Tongue (tissue), 2 donors: ENCODE data around the gene INSM1. TPM values are rescaled to one million over a fixed set of nuclear protein-coding genes. Genes with fewer than 3 reads are reported as not detected.

ENCODE experiments used
- DNase-seq: peaks from one replicate; pipeline ENCODE4 v3.0.0-alpha.2; 2015
- total RNA-seq: library from RNA; depleted of rRNA; stranded (reverse); fragments of >200 nt; gene quantifications from one replicate; pipeline ENCODE4 v1.2.3, GENCODE V29; 2014

The INSM1 gene
- total RNA-seq, 1 donor from 2014 or later = not detected

- no peak for DNase-seq
Observed at GRCh38 chr20:20362774-20363433, 5.0 kb upstream of the INSM1 start.

GRCh38 chr20:20363434-20363798 is 4.5 kb upstream of the INSM1 start:
- DNase-seq = no peak

- DNase-seq = no peak
Observed at GRCh38 chr20:20363799-20364592, 3.9 kb upstream of the INSM1 start.

GRCh38 chr20:20364593-20365479 is 3.1 kb upstream of the INSM1 start:
- no peak for DNase-seq

GRCh38 chr20:20365480-20366161 is 2.3 kb upstream of the INSM1 start:
- no peak for DNase-seq

- no peak for DNase-seq
Observed at GRCh38 chr20:20366551-20366875, 1.4 kb upstream of the INSM1 start.

GRCh38 chr20:20366876-20367574 is 879 bp upstream of the INSM1 start:
- no peak for DNase-seq

- no peak for DNase-seq
Observed at GRCh38 chr20:20368418-20369249, 730 bp downstream of the INSM1 start.

- DNase-seq = no peak
Observed at GRCh38 chr20:20369250-20370093, 1.6 kb downstream of the INSM1 start.

GRCh38 chr20:20370094-20370575 is 2.2 kb downstream of the INSM1 start:
- peak; percentile 30 for DNase-seq

GRCh38 chr20:20371083-20371482 is 3.2 kb downstream of the INSM1 start:
- no peak for DNase-seq

GRCh38 chr20:20371681-20372080 is 3.8 kb downstream of the INSM1 start:
- DNase-seq = no peak

- peak; percentile 37 for DNase-seq
Observed at GRCh38 chr20:20373091-20373571, 5.2 kb downstream of the INSM1 start.

GRCh38 chr20:20375862-20376261 is 8.0 kb downstream of the INSM1 start:
- DNase-seq = no peak

- DNase-seq = no peak
Observed at GRCh38 chr20:20386192-20386591, 18.3 kb downstream of the INSM1 start.

GRCh38 chr20:20390393-20390792 is 22.5 kb downstream of the INSM1 start:
- DNase-seq = no peak

- no peak for DNase-seq
Observed at GRCh38 chr20:20391115-20391514, 23.2 kb downstream of the INSM1 start.

- no peak for DNase-seq
Observed at GRCh38 chr20:20391766-20392165, 23.9 kb downstream of the INSM1 start.
